Measurements from ENCODE around the gene MYO9B. TPM values are rescaled to one million over a fixed set of nuclear protein-coding genes. Genes with fewer than 3 reads are reported as not detected.

Gene MYO9B
- total and polyA plus RNA-seq, 8 donors: 56.5 to 149 (median 66.0) TPM

GRCh38 chr19:17086120-17086519 is 10.5 kb downstream of the MYO9B start:
- H3K9me3 ChIP-seq: no peaks in the 10 kb centered on the region
- peaks cover 18 to 49% of the 10 kb centered on the region in 2 donors for H3K4me1 ChIP-seq
- ATAC-seq (no peak), DNase-seq (no peak)
- H3K27ac ChIP-seq: no peak overlapping the region
- H3K36me3 ChIP-seq: peaks cover 0 to 20% of the 10 kb centered on the region in 2 donors
- intact Hi-C loops (cut with DNase I): no loop called here
- no peak for TF ChIP-seq CTCF (IDR thresholded peaks at IDR 0.05)
- no peaks in the 10 kb centered on the region for H3K27me3 ChIP-seq
- H3K4me3 ChIP-seq: no peak overlapping the region

GRCh38 chr19:17086834-17087233 is 11.3 kb downstream of the MYO9B start:
- TF ChIP-seq CTCF (IDR thresholded peaks at IDR 0.05): no peak
- no peak for DNase-seq
- Histone ChIP-seq H3K27ac (no peak overlapping the region), H3K4me3 (no peak overlapping the region), H3K9me3 (no peaks in the 10 kb centered on the region), H3K27me3 (no peaks in the 10 kb centered on the region), H3K4me1 (peaks cover 18 to 49% of the 10 kb centered on the region in 2 donors), H3K36me3 (peaks cover 0 to 20% of the 10 kb centered on the region in 2 donors)
- no peak for ATAC-seq
- intact Hi-C loops (cut with DNase I): no loop called here

GRCh38 chr19:17088552-17088951 is 13.0 kb downstream of the MYO9B start:
- no peak for TF ChIP-seq CTCF (IDR thresholded peaks at IDR 0.05)
- Histone ChIP-seq H3K27me3 (no peaks in the 10 kb centered on the region), H3K4me1 (peaks cover 18 to 56% of the 10 kb centered on the region in 2 donors), H3K36me3 (peaks cover 0 to 14% of the 10 kb centered on the region in 2 donors), H3K27ac (peak overlapping the region; percentile 33 to 87), H3K4me3 (no peak overlapping the region), H3K9me3 (no peaks in the 10 kb centered on the region)
- DNase-seq (no peak), ATAC-seq (no peak)
- intact Hi-C loops (cut with DNase I): no loop called here

GRCh38 chr19:17090583-17090982 is 15.0 kb downstream of the MYO9B start:
- no peak for TF ChIP-seq CTCF (IDR thresholded peaks at IDR 0.05)
- H3K9me3 ChIP-seq: no peaks in the 10 kb centered on the region
- H3K27ac ChIP-seq: peak overlapping the region in 1 of 2 donors; percentile 87
- peaks cover 18 to 73% of the 10 kb centered on the region in 2 donors for H3K4me1 ChIP-seq
- intact Hi-C loops (cut with DNase I): no loop called here
- no peak overlapping the region for H3K4me3 ChIP-seq
- peak; percentile 51 for ATAC-seq
- H3K27me3 ChIP-seq: no peaks in the 10 kb centered on the region
- H3K36me3 ChIP-seq: peaks cover 0 to 13% of the 10 kb centered on the region in 2 donors
- DNase-seq: no peak

DNA sequence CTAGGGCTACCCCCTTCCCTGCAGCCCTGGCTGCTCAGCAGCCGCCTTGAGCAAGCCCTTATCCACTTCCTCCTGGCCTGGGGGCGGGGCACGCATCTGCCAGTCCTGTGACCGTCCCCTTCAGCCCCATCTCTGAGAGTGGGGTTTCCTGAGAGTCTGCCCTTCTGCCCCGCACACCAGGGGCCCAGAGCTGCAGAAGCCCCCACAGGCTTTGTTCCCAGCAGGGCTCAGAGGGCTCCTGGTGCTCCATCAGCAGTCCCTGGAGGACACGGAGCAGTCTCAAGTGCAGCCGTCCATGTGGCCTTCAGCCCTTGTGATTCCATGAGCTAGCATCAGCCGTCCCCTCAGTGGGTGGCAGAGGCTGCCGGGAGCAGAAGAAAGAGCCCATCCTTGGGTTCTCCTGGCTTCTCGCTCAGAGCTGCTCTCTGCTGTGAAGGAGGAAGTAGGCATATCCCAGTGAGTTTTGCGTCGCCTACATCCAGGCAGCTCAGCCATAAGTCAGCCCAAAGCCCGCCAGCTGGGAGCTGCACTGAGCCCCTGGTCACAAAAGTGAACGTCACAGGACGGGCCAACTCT is 16.3 kb downstream of the MYO9B start:
- H3K36me3 ChIP-seq: peaks cover 0 to 3% of the 10 kb centered on the region in 2 donors
- no peaks in the 10 kb centered on the region for H3K27me3 ChIP-seq
- no peak for TF ChIP-seq CTCF (IDR thresholded peaks at IDR 0.05)
- ATAC-seq (peak; percentile 73), DNase-seq (peak in 2 of 4 donors; percentile 84 to 96)
- intact Hi-C loops (cut with DNase I): no loop called here
- no peaks in the 10 kb centered on the region for H3K9me3 ChIP-seq
- H3K27ac ChIP-seq: peak overlapping the region; percentile 48 to 87
- peaks cover 18 to 83% of the 10 kb centered on the region in 2 donors for H3K4me1 ChIP-seq
- no peak overlapping the region for H3K4me3 ChIP-seq
